ENCODE data around the gene INF2.

Gene INF2

DNA sequence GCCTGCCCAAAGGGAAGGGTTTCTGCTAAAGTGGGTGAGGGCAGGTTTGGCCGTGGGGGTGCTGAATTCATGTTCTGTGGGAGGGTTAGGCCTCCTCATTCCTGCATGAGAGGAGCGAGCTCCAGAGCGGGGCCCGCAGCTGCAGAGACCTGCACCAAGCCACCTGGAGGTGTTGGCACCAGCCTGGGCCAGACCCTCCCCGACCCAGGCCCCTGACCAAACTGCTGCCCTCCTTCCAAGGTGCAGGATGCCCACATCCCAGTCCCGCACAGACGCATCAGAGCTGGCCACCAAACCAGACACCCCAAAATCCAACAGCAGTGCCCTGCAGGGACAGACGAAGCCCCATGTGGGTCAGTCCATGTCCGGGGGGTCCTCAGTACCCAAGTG lies 45.2 kb downstream of the INF2 start:
- ChIA-PET CTCF (no interaction called here), POLR2A (no interaction called here)
- TF ChIP-seq, protein P1, sequence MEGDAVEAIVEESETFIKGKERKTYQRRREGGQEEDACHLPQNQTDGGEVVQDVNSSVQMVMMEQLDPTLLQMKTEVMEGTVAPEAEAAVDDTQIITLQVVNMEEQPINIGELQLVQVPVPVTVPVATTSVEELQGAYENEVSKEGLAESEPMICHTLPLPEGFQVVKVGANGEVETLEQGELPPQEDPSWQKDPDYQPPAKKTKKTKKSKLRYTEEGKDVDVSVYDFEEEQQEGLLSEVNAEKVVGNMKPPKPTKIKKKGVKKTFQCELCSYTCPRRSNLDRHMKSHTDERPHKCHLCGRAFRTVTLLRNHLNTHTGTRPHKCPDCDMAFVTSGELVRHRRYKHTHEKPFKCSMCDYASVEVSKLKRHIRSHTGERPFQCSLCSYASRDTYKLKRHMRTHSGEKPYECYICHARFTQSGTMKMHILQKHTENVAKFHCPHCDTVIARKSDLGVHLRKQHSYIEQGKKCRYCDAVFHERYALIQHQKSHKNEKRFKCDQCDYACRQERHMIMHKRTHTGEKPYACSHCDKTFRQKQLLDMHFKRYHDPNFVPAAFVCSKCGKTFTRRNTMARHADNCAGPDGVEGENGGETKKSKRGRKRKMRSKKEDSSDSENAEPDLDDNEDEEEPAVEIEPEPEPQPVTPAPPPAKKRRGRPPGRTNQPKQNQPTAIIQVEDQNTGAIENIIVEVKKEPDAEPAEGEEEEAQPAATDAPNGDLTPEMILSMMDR (IDR thresholded peaks at IDR 0.05; ENCODE audit: control extremely low read depth, extremely low read depth, low read depth, missing control alignments) = no peak
- no peak for DNase-seq (ENCODE audit: extremely low spot score)

DNA sequence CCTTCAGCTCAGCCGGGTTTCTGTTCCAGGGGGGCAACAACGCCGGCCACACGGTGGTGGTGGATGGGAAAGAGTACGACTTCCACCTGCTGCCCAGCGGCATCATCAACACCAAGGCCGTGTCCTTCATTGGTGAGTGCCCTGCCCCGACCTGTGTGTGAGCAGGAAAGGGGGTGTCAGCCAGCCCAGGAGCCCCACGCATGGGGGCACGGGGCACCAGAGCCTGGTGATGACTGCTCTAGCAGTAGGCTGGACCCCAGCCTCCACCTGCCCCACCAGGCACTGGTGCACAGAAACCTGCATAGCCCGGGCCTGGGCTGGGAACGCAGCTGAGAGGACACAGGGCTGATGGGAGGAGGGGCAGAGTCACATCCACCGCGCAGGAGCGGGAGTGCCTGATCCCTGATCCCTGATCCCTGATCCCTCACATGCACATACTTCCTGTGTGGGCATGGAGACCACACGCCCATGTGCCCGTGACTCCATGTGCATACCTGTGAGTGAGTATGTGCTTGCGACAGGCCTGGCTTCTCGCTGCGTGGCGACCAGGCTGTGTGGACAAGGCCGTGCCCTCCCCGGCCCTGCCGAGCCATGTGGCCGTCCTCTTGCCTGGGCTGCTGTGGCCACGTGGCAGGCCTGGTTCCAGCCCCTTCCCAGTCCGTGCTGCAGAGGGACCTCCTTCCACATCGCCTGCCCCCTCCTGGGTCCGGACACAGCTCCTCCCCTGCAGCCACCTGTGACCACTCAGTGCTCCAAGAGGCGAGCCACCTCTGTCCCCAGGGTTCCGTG lies 45.8 kb downstream of the INF2 start:
- TF ChIP-seq, protein P1 (IDR thresholded peaks at IDR 0.05; ENCODE audit: control extremely low read depth, extremely low read depth, low read depth, missing control alignments) = no peak
- no peak for DNase-seq (ENCODE audit: extremely low spot score)
- POLR2A ChIA-PET = no interaction called here
- CTCF ChIA-PET = interaction anchor here (1.0 kb wide), 2 partner anchors 12 to 26 kb away, joined by 4 read pairs; no protein-coding TSS in a partner anchor

DNA sequence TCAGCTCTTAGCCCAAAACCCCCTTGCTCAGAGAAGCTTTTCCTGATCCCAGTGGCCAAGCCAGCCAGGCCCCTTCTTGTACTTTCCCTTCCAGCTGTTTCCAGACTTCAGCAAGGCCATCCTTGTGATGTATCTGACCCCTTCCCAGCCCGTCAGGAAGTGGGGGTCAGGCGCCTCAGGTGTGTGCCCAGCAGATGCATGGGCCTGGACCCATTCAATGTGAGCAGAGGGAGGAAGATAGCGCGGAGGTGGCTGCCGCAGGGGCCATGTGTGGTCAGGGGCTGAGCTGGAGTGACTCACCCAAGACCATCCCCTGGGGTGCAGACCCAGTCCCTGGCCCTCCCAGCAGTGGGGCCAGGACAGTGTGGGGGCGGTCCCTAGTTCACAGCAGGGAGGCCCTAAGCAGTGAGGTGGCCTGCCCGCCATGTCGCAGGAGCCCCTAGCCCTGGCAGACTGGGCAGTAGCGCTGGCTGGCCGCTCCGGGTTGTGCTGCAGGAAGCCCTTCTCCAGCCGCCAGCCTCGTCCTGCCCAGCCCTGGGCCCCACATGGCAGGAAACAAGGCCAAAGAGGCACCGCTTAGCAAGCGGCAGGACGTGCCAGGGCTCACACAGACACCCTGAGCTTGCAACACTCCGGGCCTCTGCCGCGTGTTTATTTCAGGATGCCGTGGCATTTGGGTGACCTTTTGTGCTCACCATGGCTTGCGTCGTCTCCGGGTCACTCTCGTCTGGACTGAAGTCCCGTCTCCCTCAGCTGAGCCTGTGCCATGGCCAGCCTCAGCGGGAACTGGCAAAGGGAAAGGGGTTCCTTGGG lies 46.6 kb downstream of the INF2 start:
- DNase-seq (ENCODE audit: extremely low spot score) = no peak
- TF ChIP-seq, protein P1 (IDR thresholded peaks at IDR 0.05; ENCODE audit: control extremely low read depth, extremely low read depth, low read depth, missing control alignments) = no peak
- CTCF ChIA-PET = interaction anchor here (1.0 kb wide), 2 partner anchors 13 to 27 kb away, joined by 4 read pairs; no protein-coding TSS in a partner anchor
- POLR2A ChIA-PET = no interaction called here

DNA sequence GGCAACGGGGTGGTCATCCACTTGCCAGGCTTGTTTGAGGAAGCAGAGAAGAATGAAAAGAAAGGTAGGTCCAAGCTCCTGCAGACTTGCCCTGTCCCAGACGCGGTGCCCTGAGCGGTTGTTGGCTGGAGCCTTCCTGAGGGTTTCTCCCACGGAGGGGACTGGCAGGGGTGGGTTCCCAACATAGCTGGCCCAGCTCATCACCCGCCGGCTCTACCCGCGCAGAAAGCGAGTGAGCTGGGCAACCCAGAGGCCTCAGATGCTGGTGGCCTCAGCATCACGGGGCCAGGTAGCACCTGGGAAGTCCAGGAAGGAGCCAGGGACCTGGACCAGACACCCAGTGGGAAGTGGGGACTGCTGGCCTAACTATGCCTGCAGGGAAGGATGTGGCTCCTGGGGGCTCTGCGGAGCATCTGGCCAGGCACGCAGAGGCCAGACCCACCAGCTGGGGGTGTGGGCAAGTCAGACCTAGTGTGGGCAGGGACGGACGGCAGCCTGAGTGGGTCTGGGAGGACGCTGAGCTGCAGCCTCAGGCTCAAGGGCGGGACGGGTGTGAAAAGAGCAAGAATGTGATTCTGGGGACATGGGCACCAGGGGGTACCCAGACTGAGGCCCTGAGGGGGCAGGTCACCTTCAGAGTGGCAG lies 49.1 kb downstream of the INF2 start:
- ChIA-PET POLR2A (no interaction called here), CTCF (interaction anchor here (0.7 kb wide), 1 partner anchor 29 kb away, joined by 4 read pairs; no protein-coding TSS in a partner anchor)
- no peak for DNase-seq (ENCODE audit: extremely low spot score)
- TF ChIP-seq, protein P1 (IDR thresholded peaks at IDR 0.05; ENCODE audit: control extremely low read depth, extremely low read depth, low read depth, missing control alignments) = no peak

DNA sequence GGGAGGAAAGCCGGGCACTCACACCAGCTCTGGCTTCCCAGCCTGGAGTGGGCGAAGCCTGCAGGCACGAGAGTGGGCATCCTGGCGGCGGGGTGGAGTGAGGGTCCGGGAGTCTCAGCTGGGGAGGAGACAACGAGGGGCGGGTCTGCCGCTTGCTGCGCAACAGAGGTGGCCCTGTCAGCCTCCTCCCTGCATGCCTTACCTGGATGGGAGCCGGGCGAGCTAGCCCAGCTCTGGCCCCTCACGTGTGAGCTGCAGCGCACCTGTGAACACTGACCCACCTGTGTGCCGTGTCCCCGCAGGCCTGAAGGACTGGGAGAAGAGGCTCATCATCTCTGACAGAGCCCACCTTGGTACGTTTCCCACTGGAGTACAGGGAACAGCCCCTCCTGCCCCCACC lies 49.6 kb downstream of the INF2 start:
- no peak for DNase-seq (ENCODE audit: extremely low spot score)
- POLR2A ChIA-PET = no interaction called here
- CTCF ChIA-PET = interaction anchor here (0.7 kb wide), 1 partner anchor 30 kb away, joined by 4 read pairs; no protein-coding TSS in a partner anchor
- TF ChIP-seq, protein P1 (IDR thresholded peaks at IDR 0.05; ENCODE audit: control extremely low read depth, extremely low read depth, low read depth, missing control alignments) = no peak
